Kidney tubule cell (primary cell): Measurements from ENCODE around the gene OR52E8.

Source experiments
- DNase-seq: peaks from one replicate; pipeline ENCODE4 v3.0.0-alpha.2; 2018; ENCODE audit warnings: low spot score

OR52E8 gene

DNA sequence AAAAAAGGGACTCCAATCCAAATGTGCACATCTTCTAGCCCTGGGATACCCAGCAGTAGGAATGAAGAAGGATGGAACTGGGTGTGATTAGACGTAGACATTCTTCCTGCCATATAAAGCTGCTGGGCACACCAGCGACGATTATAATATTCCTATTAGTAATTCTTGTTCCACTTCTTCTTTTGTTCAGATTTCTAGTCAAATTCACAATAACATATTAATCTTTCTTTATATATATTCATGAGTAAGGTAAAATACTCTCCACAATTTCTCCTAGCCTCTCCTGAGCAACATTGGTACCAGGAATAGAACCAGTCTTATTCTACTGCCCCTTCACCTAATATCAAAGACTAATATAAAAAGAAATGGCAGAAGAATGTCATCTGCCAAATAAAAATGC lies at the start of gene OR52E8:
Gene OR52E8, minus strand, starts transcription at position 101 of the 400 bp plus-strand sequence. Its CDS starts 0 bp downstream, at position 101.
- DNase-seq: no peak

GRCh38 chr11:5899534-5899933 lies 42.0 kb upstream of the OR52E8 start:
- no peak for DNase-seq

GRCh38 chr11:5892908-5893307 lies 35.4 kb upstream of the OR52E8 start, which contains the start of gene OR52E5:
Gene OR52E5, plus strand, starts transcription at chr11:5893208. Its CDS starts 7,569 bp downstream, at chr11:5900777.
- no peak for DNase-seq

- peak; percentile 24 for DNase-seq
Measured at GRCh38 chr11:5891216-5891800, 33.8 kb upstream of the OR52E8 start.

DNA sequence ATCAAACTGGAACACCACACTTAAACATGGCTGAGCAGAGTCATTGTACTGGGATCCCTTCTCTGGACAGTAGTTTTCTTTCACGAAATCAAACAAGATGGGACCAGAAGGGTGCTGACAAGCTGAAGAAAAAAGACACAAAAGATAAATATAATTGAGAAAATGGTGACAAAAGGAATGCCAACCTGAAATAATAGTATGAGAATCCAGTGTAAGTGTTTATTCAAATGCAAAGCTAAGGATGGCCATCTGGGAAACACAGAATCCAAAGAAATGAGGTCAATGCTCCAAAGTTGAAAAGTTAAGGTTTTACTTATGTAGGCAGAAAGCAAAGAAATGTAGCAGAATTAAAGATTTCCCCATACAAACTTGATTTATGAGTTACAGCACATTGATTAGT lies 30.2 kb upstream of the OR52E8 start:
- no peak for DNase-seq

DNA sequence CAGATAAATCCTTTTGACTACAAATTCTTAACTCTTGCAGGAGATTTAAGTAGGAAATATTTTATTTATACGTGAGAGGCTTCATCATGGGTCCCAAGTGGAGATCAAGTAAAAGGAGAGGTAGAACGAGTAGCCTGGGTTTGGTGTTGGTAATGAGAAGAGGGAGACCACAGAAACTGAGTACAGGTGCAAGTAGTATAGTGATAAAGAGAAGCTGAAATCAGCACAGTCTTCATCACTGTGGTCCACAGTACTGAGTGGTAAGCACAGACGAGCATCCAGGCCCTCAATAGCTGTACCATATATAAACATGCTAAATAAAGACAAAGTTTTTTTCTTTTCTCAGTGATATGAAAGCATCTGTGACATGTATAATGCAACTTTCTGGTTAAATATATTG lies 29.7 kb upstream of the OR52E8 start:
- DNase-seq: no peak

DNA sequence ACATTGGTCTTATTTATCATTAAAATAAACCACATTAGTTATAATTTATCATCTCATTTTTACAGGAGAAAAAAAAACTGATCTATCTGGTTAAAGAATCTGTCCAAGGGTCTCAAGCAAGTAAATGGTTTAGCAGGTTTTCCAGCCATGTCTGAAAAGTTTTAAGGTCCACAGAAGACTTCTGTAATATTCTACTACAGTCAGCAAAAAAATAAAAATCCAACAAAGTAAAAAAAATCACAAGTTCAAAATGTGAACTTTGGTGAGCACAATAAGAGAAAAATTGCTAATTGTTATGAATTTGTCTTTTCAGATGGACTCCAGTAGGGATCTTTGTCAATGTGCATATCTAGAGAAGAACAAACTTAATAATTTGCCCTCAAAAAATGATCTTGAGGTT lies 24.3 kb upstream of the OR52E8 start:
- DNase-seq: no peak

GRCh38 chr11:5880329-5880728 lies 22.8 kb upstream of the OR52E8 start, which contains the start of gene OR52E4:
Gene OR52E4, plus strand, starts transcription at chr11:5880629. Its CDS starts 3,664 bp downstream, at chr11:5884293.
- no peak for DNase-seq

- DNase-seq: no peak
Measured at GRCh38 chr11:5878564-5878963, 21.1 kb upstream of the OR52E8 start.

DNA sequence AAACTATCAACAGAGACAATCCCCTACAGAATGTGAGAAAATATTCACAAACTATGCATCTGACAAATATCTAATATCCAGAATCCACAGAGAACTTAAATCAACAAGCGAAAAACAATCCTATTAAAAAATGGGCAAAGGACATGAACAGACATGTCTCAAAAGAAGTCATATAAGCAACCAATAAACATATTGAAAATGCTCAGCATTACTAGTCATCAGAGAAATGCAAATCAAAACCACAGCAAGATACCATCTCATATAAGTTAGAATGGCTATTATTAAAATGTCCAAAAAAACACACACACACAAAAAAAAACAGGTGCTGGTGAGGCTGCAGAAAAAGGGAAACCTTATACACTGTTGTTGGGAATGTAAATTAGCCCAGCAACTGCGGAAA lies 8.3 kb upstream of the OR52E8 start:
- no peak for DNase-seq

DNA sequence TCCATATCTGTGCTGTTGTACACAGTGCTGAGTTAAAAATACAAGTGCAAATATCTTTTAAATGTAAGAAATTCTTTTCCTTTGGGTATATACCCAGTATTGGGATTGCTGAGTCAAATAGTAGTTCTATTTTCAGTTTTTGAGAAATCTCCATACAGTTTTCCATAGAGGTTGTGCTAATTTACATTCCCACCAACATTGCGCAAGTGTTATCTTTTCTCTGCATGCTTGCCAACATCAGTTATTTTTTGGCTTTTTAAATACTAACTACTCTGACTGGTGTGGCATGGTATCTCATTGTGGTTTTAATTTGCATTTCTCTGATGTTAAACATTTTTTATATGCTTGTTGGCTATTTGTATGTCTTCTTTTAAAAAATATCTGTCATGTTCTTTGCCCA lies 6.5 kb downstream of the OR52E8 start:
- no peak for DNase-seq

- no peak for DNase-seq
Measured at GRCh38 chr11:5847711-5848110, 9.8 kb downstream of the OR52E8 start.

DNA sequence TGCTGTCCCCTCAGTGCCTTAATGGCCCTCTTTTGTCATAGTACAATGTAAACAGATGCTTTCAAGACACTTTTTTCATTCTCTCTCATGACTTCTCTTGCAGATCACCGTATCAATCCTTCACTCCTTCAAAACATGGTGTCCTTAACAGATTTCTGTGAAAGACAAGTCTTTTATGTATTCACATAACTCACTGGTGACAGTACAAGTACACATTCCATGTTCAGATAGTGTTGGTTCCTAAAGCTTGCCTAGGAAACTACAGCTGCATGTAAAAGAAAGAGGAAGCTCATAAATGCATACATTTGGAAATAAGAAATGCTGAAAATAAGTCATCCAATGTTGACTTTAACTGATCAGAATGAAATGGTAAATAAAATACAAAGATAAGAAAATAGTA lies 10.8 kb downstream of the OR52E8 start:
- DNase-seq: no peak

GRCh38 chr11:5841797-5842196 lies 15.7 kb downstream of the OR52E8 start, which contains the start of gene OR52E6:
Gene OR52E6, minus strand, starts transcription at chr11:5841897. Its CDS starts 0 bp downstream, at chr11:5841897.
- DNase-seq: no peak

DNA sequence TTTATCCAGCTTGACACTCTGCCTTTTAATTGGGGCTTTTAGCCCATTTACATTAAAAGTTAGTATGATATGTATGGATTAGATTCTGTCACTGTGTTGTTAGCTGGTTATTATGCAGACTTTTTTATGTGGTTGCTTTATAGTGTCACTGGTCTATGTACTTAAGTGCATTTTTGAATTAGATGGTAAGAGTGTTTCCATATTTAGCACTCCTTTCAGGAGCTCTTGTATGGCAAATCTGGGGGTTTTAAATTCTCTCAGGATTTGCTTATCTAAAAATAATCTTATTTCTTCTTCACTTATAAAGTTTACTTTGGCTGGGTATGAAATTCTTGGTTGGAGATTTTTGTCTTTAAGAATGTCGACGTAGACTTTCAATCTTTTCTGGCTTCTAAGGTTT lies 19.8 kb downstream of the OR52E8 start:
- DNase-seq: no peak

DNA sequence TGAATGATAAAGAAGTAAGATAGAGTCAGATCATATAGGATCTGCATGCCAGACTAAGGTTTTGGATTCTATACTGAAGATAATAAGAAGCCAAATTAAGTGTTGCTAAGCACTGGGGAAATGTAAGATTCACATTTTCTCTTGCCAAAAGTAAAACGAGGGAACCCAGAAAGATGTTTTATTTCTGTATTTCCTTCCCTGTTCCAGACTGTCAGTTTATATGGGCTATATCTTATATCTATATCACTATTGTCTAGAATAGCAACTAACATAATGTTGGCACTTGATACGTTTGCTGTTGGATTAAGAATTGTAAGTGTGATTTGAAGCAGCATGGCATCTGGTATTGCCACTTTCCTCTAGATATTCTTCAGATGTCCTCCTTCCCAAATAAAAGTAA lies 24.0 kb downstream of the OR52E8 start:
- DNase-seq: no peak

DNA sequence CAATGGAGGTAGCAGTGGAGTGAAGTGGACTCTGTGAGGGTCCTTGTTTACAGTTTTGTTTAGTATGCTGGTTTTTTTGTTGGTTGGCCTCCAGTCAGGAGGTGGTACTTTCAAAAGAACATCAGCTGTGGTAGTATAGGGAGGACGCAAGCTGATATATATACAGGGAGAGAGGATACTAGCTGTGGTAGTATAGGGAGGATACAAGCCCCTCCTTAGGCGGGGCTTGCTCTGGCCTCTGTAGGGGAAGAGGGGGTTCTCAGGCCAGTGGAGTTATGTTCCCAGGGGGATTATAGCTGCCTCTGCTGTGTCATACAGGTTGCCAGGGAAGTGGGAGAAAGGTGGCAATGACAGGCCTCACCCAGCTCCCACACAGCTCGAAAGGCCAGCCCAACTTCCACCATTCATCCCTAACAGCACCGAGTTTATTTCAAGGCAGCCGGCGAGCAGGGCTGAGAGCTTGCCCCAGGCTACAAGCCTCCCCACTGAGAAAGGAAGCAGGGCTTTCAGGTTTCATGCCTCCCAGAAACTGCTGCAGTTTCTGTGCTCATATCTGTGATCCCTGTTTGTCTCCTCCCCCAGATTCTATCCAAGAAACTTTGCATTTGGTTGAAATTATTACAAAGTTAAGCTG lies 26.2 kb downstream of the OR52E8 start:
- no peak for DNase-seq

DNA sequence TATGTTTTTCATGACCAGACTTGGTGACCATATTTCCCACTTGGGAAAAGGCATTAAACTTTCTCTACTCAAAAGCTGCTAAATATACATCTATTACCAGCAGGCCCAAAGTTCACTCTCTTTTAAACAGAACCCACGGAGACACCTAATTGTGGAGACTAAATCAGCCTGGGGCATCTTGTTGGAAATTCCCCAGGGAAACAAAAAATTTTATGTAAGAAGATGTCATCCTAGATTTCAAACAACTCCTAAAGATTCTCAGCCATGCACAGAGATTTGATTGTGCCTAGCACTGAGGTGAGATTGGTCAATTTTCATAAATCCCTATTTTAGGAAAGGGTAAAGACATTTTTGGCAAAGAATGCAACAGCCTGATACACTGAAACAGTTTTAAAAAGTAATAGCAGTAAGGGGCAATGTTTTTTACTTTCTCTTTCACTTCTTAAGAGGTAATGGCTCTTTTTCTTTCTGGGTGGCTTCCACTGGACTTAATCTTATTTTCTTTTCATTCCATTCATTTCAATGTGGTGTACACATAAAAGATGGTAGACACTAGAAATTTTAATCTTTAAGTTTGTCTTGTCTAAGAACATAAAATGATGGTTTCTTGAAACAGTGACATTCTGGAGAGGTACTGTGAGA lies 39.1 kb downstream of the OR52E8 start:
- DNase-seq: no peak

DNA sequence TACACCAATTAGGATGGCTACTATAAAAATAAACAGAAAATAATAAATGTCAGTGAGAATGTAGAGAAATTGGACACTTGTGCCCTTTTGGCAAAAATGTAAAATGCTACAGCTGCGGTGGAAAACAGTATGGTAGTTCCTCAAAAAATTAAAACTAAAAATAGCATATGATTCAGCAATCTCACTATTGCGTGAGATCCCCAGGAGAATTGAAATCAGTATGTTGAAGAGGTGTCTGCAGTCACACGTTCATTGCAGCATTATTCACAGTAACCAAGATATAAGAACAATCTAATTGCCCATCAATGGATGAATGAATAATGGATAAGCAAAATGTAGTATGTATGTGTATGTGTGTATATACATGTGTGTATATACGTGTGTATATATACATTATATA lies 42.0 kb downstream of the OR52E8 start:
- DNase-seq: no peak

- no peak for DNase-seq
Measured at GRCh38 chr11:5809905-5810795, 47.3 kb downstream of the OR52E8 start.

DNA sequence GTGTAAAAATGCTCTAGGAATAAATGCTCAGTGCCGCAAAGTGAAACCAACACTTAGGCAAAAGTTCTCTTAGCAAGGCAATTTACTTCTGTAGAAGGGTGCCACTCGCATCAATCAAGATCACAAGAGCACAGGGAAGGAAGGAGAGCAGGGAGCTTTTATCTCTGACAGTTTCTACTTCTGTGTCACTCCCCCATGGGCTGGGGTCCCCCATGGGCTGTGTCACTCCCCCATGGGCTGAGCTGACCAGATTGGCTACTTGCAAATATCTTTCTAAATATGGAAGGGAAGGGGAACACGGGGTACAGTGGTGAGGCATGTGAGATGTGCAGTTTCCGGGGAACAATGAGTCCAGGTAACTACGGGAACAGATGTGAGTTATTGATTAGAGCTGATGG lies 48.4 kb downstream of the OR52E8 start:
- DNase-seq: no peak

GRCh38 chr11:5808500-5809121 lies 48.9 kb downstream of the OR52E8 start, which contains the start of gene OR52N2:
Gene OR52N2, plus strand, starts transcription at chr11:5808924. Its CDS starts 11,412 bp downstream, at chr11:5820336.
- DNase-seq: peak; percentile 68
